Subcutaneous abdominal adipose tissue (tissue), 5 donors: ENCODE data around the gene POLR3E.

ENCODE experiments used
- H3K27ac ChIP-seq: one replicate; pipeline ENCODE4 v1.7.0; 2013; ENCODE audit warnings: low read depth, mild to moderate bottlenecking, inconsistent platforms, low read length, moderate library complexity
- H3K27me3 ChIP-seq, 5 donors: one replicate each; pipeline ENCODE4 v1.7.0; 2013; ENCODE audit warnings: low read length in 5 of 5, inconsistent platforms in 1 of 5; ENCODE audit not compliant: control insufficient read depth in 5 of 5, insufficient read depth in 4 of 5
- H3K36me3 ChIP-seq, 5 donors: one replicate each; pipeline ENCODE4 v1.7.0; 2013; ENCODE audit warnings: low read length in 5 of 5; ENCODE audit not compliant: control insufficient read depth in 5 of 5, insufficient read depth in 5 of 5
- H3K4me1 ChIP-seq, 5 donors: one replicate each; pipeline ENCODE4 v1.7.0; 2013; ENCODE audit warnings: low read length in 5 of 5, mild to moderate bottlenecking in 3 of 5, moderate library complexity in 1 of 5; ENCODE audit not compliant: control insufficient read depth in 5 of 5, insufficient read depth in 5 of 5
- H3K4me3 ChIP-seq, 5 donors: one replicate each; pipeline ENCODE4 v1.7.0; 2013; ENCODE audit warnings: low read length in 5 of 5, low read depth in 1 of 5
- H3K9ac ChIP-seq, 5 donors: one replicate each; pipeline ENCODE4 v1.7.0; 2013; ENCODE audit warnings: low read length in 5 of 5, mild to moderate bottlenecking in 4 of 5, moderate library complexity in 3 of 5
- H3K9me3 ChIP-seq, 5 donors: one replicate each; pipeline ENCODE4 v1.7.0; 2013; ENCODE audit warnings: low read length in 5 of 5; ENCODE audit not compliant: control insufficient read depth in 5 of 5
- donor health status: healthy.
- donor health status: healthy.
- donor health status: healthy.
- donor health status: healthy.
- donor health status: healthy.

Gene POLR3E, protein sequence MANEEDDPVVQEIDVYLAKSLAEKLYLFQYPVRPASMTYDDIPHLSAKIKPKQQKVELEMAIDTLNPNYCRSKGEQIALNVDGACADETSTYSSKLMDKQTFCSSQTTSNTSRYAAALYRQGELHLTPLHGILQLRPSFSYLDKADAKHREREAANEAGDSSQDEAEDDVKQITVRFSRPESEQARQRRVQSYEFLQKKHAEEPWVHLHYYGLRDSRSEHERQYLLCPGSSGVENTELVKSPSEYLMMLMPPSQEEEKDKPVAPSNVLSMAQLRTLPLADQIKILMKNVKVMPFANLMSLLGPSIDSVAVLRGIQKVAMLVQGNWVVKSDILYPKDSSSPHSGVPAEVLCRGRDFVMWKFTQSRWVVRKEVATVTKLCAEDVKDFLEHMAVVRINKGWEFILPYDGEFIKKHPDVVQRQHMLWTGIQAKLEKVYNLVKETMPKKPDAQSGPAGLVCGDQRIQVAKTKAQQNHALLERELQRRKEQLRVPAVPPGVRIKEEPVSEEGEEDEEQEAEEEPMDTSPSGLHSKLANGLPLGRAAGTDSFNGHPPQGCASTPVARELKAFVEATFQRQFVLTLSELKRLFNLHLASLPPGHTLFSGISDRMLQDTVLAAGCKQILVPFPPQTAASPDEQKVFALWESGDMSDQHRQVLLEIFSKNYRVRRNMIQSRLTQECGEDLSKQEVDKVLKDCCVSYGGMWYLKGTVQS

DNA sequence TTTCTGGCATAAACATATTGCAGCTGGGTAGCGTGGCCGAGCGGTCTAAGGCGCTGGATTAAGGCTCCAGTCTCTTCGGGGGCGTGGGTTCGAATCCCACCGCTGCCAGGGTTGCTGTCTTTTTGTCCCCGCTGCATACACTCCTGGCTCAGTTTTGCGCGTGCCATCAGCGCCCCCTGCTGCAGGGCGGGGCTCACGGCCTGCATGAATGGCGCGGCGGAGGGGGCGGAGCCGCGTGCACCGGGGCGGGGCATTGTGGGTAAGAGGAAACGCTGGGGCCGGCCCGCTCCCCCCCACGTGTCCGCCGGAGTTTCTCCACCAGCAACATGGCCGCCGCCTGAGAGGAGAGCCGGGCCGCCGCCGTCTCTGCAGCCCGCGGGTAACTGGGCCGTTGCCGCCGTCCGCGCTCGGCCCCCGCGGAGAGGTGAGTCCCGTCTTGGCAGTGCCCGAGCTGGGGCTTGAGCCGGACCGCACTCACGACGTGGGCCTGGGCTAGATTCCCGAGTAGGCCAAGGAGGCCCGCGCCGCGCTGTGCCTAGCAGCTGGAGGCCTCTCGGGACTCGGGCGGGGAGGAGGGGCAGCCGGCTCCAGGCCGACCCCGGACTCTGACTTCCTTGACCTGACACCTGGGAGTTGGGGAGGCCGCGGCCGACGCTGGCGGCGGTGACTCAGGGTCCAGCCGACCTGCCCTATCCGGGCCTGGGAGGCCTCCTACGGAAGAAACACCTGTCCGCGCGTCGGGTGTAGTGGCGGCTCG lies at the start of gene POLR3E:
Gene POLR3E, plus strand, starts transcription at position 296 of the 757 bp plus-strand sequence. CDS start 5,560 bp downstream, outside the sequence.
- Histone ChIP-seq H3K27me3 (no peaks in the 10 kb centered on the region), H3K4me1 (peaks cover 4 to 27% (median 26%) of the 10 kb centered on the region in 5 donors), H3K36me3 (peaks cover 0 to 6% (median 5%) of the 10 kb centered on the region in 5 donors), H3K9me3 (no peaks in the 10 kb centered on the region), H3K4me3 (peak within 1 kb of the TSS; percentile 86 to 94 (median 90)), H3K9ac (peak within 1 kb of the TSS; percentile 12 to 98 (median 94)), H3K27ac (peak within 1 kb of the TSS; percentile 97)

DNA sequence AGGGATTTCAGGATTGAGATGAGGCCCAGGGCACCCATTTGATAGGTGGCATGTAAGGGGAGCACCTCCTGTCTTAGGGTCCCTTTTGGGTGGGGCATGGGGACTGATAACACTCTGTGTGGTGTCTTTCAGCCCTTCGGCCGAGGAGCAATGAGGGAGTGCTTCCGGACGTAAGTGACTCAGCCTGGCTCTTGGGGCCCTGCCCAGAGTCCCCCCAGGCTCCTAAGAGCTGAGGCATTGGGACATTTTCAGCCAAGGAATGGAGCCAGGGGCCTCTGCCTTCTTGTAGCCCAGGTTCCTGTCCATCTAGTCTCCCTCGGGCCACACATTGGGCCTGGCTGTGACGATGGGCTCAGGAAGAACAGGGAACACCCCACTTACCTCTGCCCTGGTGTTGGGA lies 46.7 kb upstream of the POLR3E start:
- Histone ChIP-seq H3K9ac (no peak overlapping the region), H3K4me3 (no peak overlapping the region), H3K27ac (no peak overlapping the region), H3K27me3 (no peaks in the 10 kb centered on the region), H3K9me3 (peaks cover 2 to 6% (median 4%) of the 10 kb centered on the region in 5 donors), H3K36me3 (peaks cover 3 to 88% (median 75%) of the 10 kb centered on the region in 5 donors), H3K4me1 (peaks cover 0 to 5% (median 0%) of the 10 kb centered on the region in 5 donors)

DNA sequence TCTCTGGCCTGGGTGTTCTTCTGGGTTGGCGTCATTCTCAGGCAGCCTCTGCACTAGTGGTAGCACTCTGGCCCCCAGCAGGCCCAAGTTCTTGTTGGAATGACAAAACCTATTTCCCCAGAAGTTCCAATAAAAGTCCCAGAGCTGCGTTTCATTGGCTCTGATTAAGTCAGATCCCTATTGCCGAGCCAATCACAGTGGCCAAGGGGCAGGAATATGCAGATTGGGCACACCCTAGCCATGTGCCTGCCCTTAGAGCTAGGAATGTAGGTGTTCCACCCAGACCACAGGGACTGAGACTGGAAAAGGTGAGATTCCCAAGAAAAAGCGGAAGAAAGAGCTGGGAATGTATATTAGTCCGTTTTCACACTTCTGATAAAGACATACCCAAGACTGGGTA lies 44.9 kb upstream of the POLR3E start:
- H3K4me3 ChIP-seq, result no peak overlapping the region
- no peak overlapping the region for H3K9ac ChIP-seq
- H3K27me3 ChIP-seq, result no peaks in the 10 kb centered on the region
- H3K36me3 ChIP-seq, result peaks cover 3 to 88% (median 74%) of the 10 kb centered on the region in 5 donors
- no peak overlapping the region for H3K27ac ChIP-seq
- peaks cover 0 to 5% (median 0%) of the 10 kb centered on the region in 5 donors for H3K4me1 ChIP-seq
- H3K9me3 ChIP-seq, result peaks cover 2 to 7% (median 4%) of the 10 kb centered on the region in 5 donors

DNA sequence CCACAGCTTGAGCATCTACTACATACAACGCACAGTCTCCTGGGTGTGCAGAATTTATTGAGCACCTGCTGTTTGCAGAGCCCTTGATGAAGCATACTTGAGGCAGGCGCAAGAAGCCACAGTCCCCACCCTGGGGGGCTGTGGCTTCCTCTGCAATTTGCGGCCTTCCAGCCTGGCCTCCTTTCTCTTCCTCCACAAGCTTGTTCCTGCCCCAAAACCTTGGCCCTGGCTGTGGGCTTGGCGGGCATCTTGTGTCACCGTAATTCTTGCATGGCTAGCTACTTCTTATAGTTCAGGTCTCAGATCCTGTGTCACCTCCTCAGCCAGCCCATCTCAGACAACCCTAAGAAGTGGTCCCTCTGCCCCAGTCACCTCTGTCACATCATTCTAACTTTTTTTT lies 43.9 kb upstream of the POLR3E start:
- Histone ChIP-seq H3K27ac (no peak overlapping the region), H3K9ac (no peak overlapping the region), H3K4me3 (no peak overlapping the region), H3K36me3 (peaks cover 3 to 91% (median 77%) of the 10 kb centered on the region in 5 donors), H3K9me3 (peaks cover 2 to 7% (median 4%) of the 10 kb centered on the region in 5 donors), H3K4me1 (peaks cover 0 to 5% (median 0%) of the 10 kb centered on the region in 5 donors), H3K27me3 (no peaks in the 10 kb centered on the region)

DNA sequence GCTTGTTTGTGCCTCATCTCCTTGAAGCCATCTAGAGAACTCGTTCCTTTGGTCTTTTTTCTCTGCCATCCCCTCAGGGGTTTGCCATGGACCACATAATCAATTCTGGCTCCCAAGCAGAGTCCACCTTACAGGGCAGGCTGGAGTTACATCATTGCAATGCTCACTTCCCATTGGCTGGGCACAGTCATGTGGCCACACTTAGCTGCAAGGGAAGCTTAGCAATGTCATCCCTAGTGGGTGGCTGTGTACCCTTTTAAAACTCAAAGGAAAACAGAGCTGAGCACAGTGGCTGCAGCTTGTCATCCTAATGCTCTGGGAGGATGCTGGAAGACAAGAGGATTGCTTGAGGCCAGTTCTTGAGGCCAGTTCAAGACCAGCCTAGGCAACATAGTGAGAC lies 41.9 kb upstream of the POLR3E start:
- Histone ChIP-seq H3K9me3 (peaks cover 2 to 7% (median 4%) of the 10 kb centered on the region in 5 donors), H3K27me3 (no peaks in the 10 kb centered on the region), H3K4me1 (peaks cover 0 to 4% (median 0%) of the 10 kb centered on the region in 5 donors), H3K9ac (no peak overlapping the region), H3K36me3 (peaks cover 12 to 93% (median 87%) of the 10 kb centered on the region in 5 donors), H3K27ac (no peak overlapping the region), H3K4me3 (no peak overlapping the region)

DNA sequence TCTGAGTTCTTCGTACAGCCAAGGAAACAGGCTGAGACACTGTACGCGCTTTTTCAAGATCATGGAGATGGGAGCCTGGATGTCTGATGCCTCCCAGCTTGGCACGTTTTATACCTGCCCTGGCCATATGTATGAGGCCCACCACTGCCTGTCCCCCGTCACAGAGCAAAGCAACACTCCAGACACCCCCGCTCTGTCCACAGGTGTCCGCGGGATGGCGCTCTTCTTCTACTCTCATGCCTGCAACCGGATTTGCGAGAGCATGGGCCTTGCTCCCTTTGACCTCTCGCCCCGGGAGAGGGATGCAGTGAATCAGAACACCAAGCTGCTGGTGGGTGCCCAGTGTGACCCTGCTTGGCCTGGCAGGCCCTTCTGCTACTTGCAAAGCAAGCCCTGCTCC lies 39.8 kb upstream of the POLR3E start:
- H3K27me3 ChIP-seq, result no peaks in the 10 kb centered on the region
- H3K4me1 ChIP-seq, result no peaks in the 10 kb centered on the region
- H3K27ac ChIP-seq, result no peak overlapping the region
- H3K9ac ChIP-seq, result no peak overlapping the region
- H3K4me3 ChIP-seq, result no peak overlapping the region
- H3K36me3 ChIP-seq, result peaks cover 16 to 93% (median 83%) of the 10 kb centered on the region in 5 donors
- peaks cover 2 to 7% (median 4%) of the 10 kb centered on the region in 5 donors for H3K9me3 ChIP-seq

DNA sequence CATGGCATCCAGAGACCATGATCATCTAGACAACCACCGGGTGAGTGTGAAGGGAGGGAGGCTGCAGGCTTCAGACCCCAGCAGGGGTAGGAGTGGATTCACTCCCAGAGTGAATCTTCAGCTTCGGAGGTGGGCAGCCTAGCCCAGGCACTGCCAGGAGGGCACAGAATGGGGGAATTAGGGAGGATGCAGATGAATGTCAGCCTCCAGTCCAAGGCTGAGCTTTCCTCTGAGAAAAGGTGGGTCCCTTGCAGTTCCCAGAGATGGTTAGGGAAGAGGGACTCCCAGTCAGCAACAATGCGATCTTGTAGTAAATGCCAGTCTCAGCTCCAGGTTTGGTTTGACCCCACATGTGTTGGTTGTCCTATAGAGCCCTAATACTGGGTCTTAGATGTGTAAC lies 36.7 kb upstream of the POLR3E start:
- H3K4me1 ChIP-seq, result no peaks in the 10 kb centered on the region
- H3K4me3 ChIP-seq, result no peak overlapping the region
- peaks cover 14 to 94% (median 83%) of the 10 kb centered on the region in 5 donors for H3K36me3 ChIP-seq
- H3K9me3 ChIP-seq, result peaks cover 0 to 1% (median under 1%) of the 10 kb centered on the region in 5 donors
- H3K27me3 ChIP-seq, result no peaks in the 10 kb centered on the region
- no peak overlapping the region for H3K27ac ChIP-seq
- H3K9ac ChIP-seq, result no peak overlapping the region

DNA sequence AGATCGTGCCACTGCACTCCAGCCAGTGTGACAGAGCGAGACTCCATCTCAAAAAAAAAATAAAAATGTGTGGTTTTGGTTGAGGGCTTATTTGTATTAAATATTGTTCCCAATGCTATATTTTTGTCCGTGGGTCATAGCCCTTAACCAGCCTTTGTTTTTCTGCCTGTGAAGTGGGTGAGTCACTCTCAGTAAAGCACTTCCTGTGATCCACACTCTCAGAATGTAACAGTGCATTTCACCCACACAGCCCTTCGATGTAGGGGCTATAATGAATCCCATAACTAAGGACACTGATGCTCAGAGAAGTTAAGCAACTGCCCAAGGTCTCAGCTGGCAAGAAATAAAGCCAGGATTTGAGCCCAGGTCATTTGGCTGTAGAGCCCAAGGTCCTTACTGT lies 34.7 kb upstream of the POLR3E start:
- Histone ChIP-seq H3K27ac (no peak overlapping the region), H3K4me1 (no peaks in the 10 kb centered on the region), H3K9me3 (no peaks in the 10 kb centered on the region), H3K27me3 (no peaks in the 10 kb centered on the region), H3K9ac (no peak overlapping the region), H3K4me3 (no peak overlapping the region), H3K36me3 (peaks cover 14 to 99% (median 91%) of the 10 kb centered on the region in 5 donors)

DNA sequence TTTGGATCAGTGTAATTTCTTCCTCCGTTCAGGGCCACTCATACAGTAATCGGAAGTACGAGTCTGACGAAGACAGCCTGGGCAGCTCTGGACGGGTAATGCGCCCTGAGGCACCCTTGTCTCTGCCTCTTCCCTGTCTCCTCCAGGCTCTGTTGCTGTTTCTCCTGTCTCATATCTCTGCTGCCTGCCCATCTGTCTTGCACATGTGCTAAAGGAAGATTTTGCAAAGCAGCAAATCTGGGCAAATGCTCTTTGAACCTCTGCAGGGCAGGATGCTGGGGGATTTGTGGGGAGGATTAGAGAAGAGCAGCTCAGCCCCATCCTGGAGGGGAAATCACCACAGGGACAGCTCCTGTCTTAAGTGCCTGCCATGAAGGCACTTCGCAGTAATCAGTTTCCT lies 32.4 kb upstream of the POLR3E start:
- Histone ChIP-seq H3K9ac (no peak overlapping the region), H3K27me3 (no peaks in the 10 kb centered on the region), H3K27ac (no peak overlapping the region), H3K4me3 (no peak overlapping the region), H3K4me1 (no peaks in the 10 kb centered on the region), H3K9me3 (no peaks in the 10 kb centered on the region), H3K36me3 (peaks cover 10 to 99% (median 88%) of the 10 kb centered on the region in 5 donors)
